HG02981 (cell line): ENCODE measurements around the gene FNDC3A.
"Not testable (repeated sequence)": the region's sequence is repeated elsewhere in the genome, so short reads cannot be mapped to it uniquely, and the experiment has no call there.

Experiments used
- ATAC-seq: cut with Tn5 transposase; IDR thresholded peaks from one replicate; pipeline ENCODE4 v1.9.1; 2021; ENCODE audit warnings: mild to moderate bottlenecking, moderate library complexity; ENCODE audit not compliant: unreplicated experiment

Gene FNDC3A

DNA sequence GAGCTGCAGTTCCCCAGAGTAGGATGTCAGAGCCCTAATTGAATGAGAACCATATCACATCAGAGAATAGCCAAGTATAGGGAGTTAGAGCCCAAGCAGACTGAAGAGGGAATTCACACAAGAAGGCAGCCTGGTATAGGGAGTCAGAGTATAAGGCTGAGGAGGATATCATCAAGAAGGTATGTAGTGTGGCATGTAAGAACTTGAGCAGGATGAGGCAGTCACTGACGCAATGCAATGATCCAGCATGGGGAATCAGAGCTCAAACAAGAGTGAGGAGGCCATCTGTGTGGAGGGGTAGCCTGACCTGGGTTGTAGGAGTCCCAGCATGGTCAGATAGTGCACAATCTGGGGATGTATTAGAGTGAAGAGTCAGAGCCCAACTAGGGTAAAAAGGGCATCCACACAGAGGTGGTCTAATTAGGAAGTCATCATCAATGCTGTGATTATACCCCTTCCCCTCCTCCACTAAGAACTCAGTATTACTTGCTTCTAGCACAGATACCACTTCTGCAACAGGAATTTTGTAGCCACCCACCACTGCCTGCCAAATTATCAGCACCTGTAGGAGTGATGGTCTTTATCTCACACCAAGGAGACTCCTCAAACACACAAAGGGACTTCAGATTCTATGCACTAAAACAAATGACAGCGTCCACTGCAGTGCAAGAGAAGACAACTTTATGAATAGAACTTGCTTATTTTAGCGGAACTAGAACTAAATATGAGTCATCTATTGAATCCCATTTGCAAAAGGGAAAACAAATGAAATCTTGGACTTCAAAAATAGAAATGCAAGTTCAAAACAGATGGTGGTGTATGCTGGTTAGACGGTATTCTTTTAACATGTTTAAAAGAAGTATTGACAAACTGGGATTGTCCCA is 107.2 kb downstream of the FNDC3A start:
- no peak for ATAC-seq

- no peak for ATAC-seq
These were observed 109.2 kb downstream of the FNDC3A start for GRCh38 chr13:49084961-49085360.

- no peak for ATAC-seq
These were observed 111.0 kb downstream of the FNDC3A start for GRCh38 chr13:49086722-49087121.

GRCh38 chr13:49093376-49093775 is 117.7 kb downstream of the FNDC3A start:
- no peak for ATAC-seq

DNA sequence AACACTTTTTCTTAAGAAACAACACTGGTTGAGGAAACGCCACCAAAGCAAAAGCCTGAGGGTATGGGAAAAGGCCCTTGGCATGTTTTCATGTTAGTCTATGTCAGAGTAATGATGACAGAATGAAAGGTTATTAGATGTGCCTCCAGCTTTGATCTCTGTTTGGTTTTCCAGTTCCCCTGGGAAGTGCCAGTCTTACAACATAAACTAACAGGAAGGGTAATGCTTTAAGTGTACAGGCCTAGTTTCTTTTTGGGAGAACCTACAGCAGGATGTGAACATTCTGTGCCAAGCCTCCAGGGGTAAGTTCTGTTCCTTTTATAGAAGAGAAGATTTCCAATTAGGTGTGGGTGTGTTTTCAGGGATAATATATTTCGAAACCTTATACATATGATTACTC is 121.7 kb downstream of the FNDC3A start:
- ATAC-seq = no peak

- no peak for ATAC-seq
These were observed 122.5 kb downstream of the FNDC3A start for GRCh38 chr13:49098198-49098597.

GRCh38 chr13:49098771-49099512 is 123.2 kb downstream of the FNDC3A start:
- no peak for ATAC-seq

- ATAC-seq = no peak
These were observed 123.8 kb downstream of the FNDC3A start for GRCh38 chr13:49099513-49099877.

GRCh38 chr13:49100637-49101570 is 125.2 kb downstream of the FNDC3A start:
- ATAC-seq = no peak

- ATAC-seq = no peak
These were observed 132.5 kb downstream of the FNDC3A start for GRCh38 chr13:49108196-49108595.

DNA sequence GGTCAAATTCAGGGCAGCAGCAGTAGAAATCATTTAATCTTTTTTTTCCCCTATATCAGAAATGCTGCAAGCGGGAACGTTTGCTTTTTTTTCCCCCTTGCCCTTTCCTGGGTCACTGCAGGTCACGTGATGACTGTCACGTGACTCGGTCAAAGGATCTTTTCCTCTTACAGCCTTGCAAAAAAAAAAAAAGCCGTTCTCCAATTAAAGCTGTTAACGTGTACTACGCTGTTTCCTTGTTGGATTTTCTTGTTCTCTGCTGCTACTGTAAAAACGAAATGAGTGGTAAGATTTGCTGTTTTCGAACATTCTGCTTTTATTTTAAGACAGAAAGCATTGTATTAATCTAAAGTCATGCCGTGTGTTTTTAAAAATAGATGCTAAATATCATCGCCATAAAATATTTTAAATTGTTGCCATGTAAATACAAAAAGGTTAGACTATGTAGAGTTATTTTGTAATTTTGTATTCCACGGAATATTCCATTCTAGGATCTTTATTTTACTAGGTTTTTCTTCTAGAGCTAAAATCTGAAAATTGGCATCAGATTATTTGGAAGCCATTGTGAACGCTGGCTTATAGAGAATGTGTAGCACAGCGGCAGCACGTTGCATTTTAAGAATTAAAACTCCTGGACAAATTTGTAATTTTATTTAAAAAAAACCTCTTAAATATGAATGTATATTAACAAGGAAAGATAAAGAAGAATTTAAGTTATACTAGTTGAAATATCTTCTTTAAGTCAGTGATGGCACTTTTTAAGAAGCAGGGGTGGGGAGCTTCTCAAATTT is 134.6 kb downstream of the FNDC3A start:
- ATAC-seq = peak; percentile 54

- no peak for ATAC-seq
These were observed 135.1 kb downstream of the FNDC3A start for GRCh38 chr13:49110913-49111170.

DNA sequence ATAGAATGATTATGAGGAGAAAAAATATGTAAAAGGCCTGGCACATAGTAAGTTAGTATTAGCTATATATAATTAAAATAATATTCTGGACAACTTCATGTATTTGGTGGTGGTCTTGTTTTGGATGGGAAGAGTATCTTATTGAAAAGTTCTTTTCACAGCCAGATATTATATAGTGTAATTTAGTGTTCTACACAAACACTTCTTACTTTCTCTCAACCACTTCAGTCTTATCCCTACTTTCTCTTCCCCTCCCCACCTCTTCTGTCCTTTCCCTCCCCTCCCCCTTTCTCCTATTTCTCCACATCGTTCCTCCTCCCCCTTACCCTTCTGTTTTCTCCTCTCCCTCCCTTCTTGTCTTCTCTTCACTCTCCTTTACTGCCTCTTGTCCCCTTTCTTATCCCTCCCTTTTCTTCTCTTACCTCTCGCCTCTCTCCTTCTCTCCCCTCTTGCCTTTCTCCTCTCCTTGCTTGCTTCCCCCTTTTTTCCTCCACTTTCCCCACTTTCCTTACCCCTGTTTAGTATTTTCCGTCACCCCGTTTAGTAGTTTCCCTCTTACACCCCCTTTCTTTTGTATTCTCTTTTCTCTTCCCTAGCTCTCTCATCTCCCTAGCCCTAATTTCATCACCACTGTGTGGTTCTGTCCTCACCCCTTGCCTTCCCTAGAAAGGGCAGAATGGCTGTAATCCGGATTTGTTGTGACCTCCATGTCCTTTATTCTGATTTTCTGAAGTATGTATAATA is 137.2 kb downstream of the FNDC3A start:
- ATAC-seq = no peak

DNA sequence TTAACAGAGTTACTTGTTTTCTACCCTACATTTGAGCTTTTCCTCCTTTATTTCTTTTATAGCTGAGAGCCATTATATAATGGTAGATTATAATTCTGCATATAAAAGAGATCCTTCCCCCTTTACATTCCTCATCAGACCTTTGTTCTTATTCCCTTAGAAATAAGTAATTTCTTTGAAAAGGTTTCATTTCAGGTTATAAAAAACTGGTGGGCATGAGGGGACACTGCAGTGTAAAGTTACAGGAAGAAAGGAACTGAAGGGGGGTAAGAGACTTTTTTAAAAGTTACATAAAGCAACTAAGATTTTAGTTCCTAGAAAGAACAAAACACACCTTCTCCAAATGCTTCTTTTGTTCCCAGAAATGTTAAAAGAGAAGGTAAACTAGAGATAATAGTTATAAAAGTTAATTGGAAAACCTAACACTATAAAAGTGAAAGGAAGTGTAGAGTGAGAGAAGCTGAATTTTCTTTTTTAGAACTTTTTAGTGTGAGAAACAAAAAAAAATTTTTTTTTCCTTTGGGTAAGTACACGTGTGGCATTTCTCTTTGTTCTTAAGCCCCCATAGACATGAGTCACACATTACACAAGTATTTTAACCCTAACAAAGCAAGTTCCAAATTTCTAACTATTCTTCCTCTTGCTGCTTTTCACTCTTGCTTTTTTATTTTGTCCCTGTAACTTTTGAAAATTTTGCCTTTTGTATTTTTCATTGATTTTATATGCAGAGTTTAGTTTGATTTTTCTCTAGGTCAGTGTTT is 138.0 kb downstream of the FNDC3A start:
- ATAC-seq = no peak

DNA sequence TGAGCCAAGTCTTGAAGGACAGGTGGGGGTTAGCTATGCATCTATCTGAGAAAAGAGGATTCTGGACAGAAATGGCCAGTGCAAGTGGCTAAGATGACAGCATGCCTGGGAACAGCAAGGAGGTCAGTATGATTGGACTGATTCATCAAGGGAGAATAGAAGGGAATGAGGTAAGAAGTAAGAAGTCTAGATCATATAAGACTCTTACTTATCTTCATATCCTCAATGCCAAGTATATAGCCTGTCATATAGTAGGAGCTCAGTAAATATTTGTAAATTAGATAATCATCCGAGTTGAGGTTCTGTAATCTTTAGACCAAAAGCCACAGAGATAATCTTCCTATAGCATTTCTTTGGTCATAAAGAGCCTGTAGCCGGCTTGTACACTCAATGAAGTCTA is 141.2 kb downstream of the FNDC3A start:
- no peak for ATAC-seq

DNA sequence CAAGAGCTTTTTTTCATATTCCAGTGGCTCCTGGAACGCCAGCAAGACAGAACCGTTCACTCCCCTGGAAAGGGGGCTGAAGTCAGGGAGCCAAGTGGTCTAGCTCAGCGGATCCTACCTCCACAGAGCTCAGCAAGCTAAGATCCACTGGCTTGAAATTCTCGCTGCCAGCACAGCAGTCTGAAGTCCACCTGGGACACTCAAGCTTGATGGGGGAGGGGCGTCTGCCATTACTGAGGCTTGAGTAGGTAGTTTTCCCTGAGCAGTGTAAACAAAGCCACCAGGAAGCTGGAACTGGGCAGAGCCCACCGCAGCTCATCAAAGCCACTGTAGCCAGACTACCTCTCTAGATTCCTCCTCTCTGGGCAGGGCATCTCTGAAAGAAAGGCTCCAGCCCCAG is 142.7 kb downstream of the FNDC3A start:
- not testable (repeated sequence) for ATAC-seq

GRCh38 chr13:49124693-49125304 is 149.1 kb downstream of the FNDC3A start:
- no peak for ATAC-seq

GRCh38 chr13:49125964-49126524 is 150.3 kb downstream of the FNDC3A start:
- no peak for ATAC-seq
